ENCODE measurements around the gene MAGEC3. TPM values are rescaled to one million over a fixed set of nuclear protein-coding genes. Genes with fewer than 3 reads are reported as not detected.

MAGEC3 gene
- total RNA-seq, 1 donor from 2014 or later: not detected

DNA sequence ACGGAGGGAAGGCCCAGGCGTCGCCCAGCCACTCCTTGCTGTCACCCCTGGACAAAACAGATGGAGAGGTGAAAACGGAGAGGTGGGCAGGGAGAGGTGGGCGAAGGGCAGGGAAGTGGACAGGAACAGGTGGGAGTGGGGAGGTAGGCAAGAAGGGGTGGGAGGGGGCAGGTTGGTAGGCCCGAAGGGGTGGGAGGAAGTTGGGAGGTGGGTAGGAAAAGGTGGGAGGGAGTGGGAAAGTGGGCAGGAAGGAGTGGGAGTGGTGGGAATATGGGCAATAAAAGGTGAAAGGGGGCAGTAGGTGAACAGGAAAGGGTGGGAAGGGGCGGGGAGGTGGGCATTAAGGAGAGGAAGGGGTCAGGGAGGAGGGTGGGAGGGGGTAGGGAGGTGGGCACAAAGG, 56.6 kb downstream of the MAGEC3 start:
- no peaks in the 10 kb centered on the region for H3K36me3 Mint-ChIP-seq (ENCODE audit: low read depth, unreplicated experiment)
- H3K27ac Mint-ChIP-seq (ENCODE audit: unreplicated experiment): no peak overlapping the region
- no peak overlapping the region for H3K4me3 Mint-ChIP-seq (ENCODE audit: unreplicated experiment)
- H3K4me2 ChIP-seq (ENCODE audit: low read length): no peak overlapping the region
- no peaks in the 10 kb centered on the region for H3K4me1 ChIP-seq (ENCODE audit: insufficient read depth, low read length)
- H3K9me3 ChIP-seq (ENCODE audit: insufficient read depth, low read depth, low read length): no peaks in the 10 kb centered on the region
- no peak overlapping the region for H3K9ac ChIP-seq (ENCODE audit: low read length)
- H3K36me3 ChIP-seq (ENCODE audit: insufficient read depth, low read length): no peaks in the 10 kb centered on the region
- no peak overlapping the region for H2AFZ ChIP-seq (ENCODE audit: low read depth, low read length)
- DNase-seq (ENCODE audit: low read depth) (no peak), FAIRE-seq (no peak)
- no peaks in the 10 kb centered on the region for H3K27me3 Mint-ChIP-seq (ENCODE audit: low read depth, unreplicated experiment)
- H3K9me3 Mint-ChIP-seq (ENCODE audit: unreplicated experiment): no peaks in the 10 kb centered on the region
- H3K4me3 ChIP-seq (ENCODE audit: insufficient read depth, low read depth, low read length): no peak overlapping the region
- no peaks in the 10 kb centered on the region for H4K20me1 ChIP-seq (ENCODE audit: insufficient read depth, low read length)
- H3K27me3 ChIP-seq (ENCODE audit: insufficient read depth, low read length): no peaks in the 10 kb centered on the region
- no peaks in the 10 kb centered on the region for H3K79me2 ChIP-seq (ENCODE audit: insufficient read depth, low read length)
- TF ChIP-seq, protein P1, sequence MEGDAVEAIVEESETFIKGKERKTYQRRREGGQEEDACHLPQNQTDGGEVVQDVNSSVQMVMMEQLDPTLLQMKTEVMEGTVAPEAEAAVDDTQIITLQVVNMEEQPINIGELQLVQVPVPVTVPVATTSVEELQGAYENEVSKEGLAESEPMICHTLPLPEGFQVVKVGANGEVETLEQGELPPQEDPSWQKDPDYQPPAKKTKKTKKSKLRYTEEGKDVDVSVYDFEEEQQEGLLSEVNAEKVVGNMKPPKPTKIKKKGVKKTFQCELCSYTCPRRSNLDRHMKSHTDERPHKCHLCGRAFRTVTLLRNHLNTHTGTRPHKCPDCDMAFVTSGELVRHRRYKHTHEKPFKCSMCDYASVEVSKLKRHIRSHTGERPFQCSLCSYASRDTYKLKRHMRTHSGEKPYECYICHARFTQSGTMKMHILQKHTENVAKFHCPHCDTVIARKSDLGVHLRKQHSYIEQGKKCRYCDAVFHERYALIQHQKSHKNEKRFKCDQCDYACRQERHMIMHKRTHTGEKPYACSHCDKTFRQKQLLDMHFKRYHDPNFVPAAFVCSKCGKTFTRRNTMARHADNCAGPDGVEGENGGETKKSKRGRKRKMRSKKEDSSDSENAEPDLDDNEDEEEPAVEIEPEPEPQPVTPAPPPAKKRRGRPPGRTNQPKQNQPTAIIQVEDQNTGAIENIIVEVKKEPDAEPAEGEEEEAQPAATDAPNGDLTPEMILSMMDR (IDR thresholded peaks at IDR 0.05; ENCODE audit: insufficient read depth, low read depth, low read length): no peak
- TF ChIP-seq EZH2 (IDR thresholded peaks at IDR 0.05; ENCODE audit: insufficient read depth, low read length): no peak
- H3K27ac ChIP-seq (ENCODE audit: low read depth, low read length): no peak overlapping the region
- no peaks in the 10 kb centered on the region for H3K4me1 Mint-ChIP-seq (ENCODE audit: low read depth, unreplicated experiment)

DNA sequence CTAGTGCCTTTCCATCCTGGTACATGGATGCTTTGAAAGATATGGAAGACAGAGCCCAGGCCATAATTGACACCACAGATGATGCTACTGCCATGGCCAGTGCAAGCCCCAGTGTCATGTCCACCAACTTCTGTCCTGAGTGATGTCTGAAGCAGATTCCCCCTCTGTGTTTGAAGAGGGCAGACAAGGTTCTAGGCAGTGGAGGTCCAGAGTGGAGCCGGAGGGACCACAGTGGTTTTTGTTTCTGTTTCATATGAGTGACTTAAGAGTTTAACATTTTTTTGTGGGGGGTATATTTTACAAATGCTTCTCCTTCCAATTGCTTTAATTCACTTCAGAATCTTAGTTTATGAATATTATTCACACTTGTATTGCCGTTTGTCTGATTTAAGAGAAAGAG, 59.6 kb downstream of the MAGEC3 start:
- Mint-ChIP-seq H3K4me3 (ENCODE audit: unreplicated experiment) (no peak overlapping the region), H3K9me3 (ENCODE audit: unreplicated experiment) (no peaks in the 10 kb centered on the region)

DNA sequence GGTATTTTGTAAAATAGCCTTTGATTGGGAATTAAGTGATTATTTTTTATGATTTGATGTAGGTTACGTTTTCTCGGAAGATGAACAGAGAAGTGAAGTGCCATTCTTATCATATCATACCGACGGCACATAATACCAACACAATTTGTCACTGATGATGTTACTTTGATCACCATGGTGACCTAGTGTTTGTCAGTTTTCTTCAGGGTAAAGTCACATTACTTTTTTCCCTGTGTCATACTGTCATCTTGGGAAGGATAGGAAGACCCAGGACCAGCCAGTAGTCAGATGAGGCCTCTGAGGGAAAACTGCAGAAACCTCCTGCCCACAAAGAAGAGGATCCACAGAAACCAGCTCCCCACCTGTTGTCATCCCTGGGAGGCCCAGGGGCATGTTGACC, 64.2 kb downstream of the MAGEC3 start:
- H3K36me3 Mint-ChIP-seq (ENCODE audit: low read depth, unreplicated experiment): no peaks in the 10 kb centered on the region
- Histone ChIP-seq H3K9me3 (ENCODE audit: insufficient read depth, low read depth, low read length) (no peaks in the 10 kb centered on the region), H3K4me3 (ENCODE audit: insufficient read depth, low read depth, low read length) (no peak overlapping the region), H3K4me2 (ENCODE audit: low read length) (no peak overlapping the region), H3K79me2 (ENCODE audit: insufficient read depth, low read length) (no peaks in the 10 kb centered on the region), H3K9ac (ENCODE audit: low read length) (no peak overlapping the region), H3K27me3 (ENCODE audit: insufficient read depth, low read length) (no peaks in the 10 kb centered on the region), H4K20me1 (ENCODE audit: insufficient read depth, low read length) (no peaks in the 10 kb centered on the region), H2AFZ (ENCODE audit: low read depth, low read length) (no peak overlapping the region), H3K27ac (ENCODE audit: low read depth, low read length) (no peak overlapping the region), H3K4me1 (ENCODE audit: insufficient read depth, low read length) (no peaks in the 10 kb centered on the region), H3K36me3 (ENCODE audit: insufficient read depth, low read length) (no peaks in the 10 kb centered on the region)
- peaks cover 9% of the 10 kb centered on the region for H3K9me3 Mint-ChIP-seq (ENCODE audit: unreplicated experiment)
- no peak overlapping the region for H3K27ac Mint-ChIP-seq (ENCODE audit: unreplicated experiment)
- TF ChIP-seq, protein P1 (IDR thresholded peaks at IDR 0.05; ENCODE audit: insufficient read depth, low read depth, low read length): no peak
- TF ChIP-seq EZH2 (IDR thresholded peaks at IDR 0.05; ENCODE audit: insufficient read depth, low read length): no peak
- DNase-seq (ENCODE audit: low read depth): no peak
- peaks cover 14% of the 10 kb centered on the region for H3K27me3 Mint-ChIP-seq (ENCODE audit: low read depth, unreplicated experiment)
- H3K4me1 Mint-ChIP-seq (ENCODE audit: low read depth, unreplicated experiment): no peaks in the 10 kb centered on the region
- no peak overlapping the region for H3K4me3 Mint-ChIP-seq (ENCODE audit: unreplicated experiment)
- peak; percentile 76 for FAIRE-seq

More for the DNA sequence above, 59.6 kb downstream of the MAGEC3 start:
- no peak for FAIRE-seq
- Mint-ChIP-seq H3K27me3 (ENCODE audit: low read depth, unreplicated experiment) (no peaks in the 10 kb centered on the region), H3K36me3 (ENCODE audit: low read depth, unreplicated experiment) (no peaks in the 10 kb centered on the region), H3K4me1 (ENCODE audit: low read depth, unreplicated experiment) (no peaks in the 10 kb centered on the region), H3K27ac (ENCODE audit: unreplicated experiment) (no peak overlapping the region)
- TF ChIP-seq, protein P1 (IDR thresholded peaks at IDR 0.05; ENCODE audit: insufficient read depth, low read depth, low read length): no peak
- no peak for TF ChIP-seq EZH2 (IDR thresholded peaks at IDR 0.05; ENCODE audit: insufficient read depth, low read length)
- H3K36me3 ChIP-seq (ENCODE audit: insufficient read depth, low read length): no peaks in the 10 kb centered on the region
- H3K4me2 ChIP-seq (ENCODE audit: low read length): no peak overlapping the region
- H3K27ac ChIP-seq (ENCODE audit: low read depth, low read length): no peak overlapping the region
- H3K4me1 ChIP-seq (ENCODE audit: insufficient read depth, low read length): no peaks in the 10 kb centered on the region
- H3K9ac ChIP-seq (ENCODE audit: low read length): no peak overlapping the region
- H3K4me3 ChIP-seq (ENCODE audit: insufficient read depth, low read depth, low read length): no peak overlapping the region
- DNase-seq (ENCODE audit: low read depth): no peak
- no peak overlapping the region for H2AFZ ChIP-seq (ENCODE audit: low read depth, low read length)
- no peaks in the 10 kb centered on the region for H3K9me3 ChIP-seq (ENCODE audit: insufficient read depth, low read depth, low read length)
- no peaks in the 10 kb centered on the region for H3K27me3 ChIP-seq (ENCODE audit: insufficient read depth, low read length)
- H4K20me1 ChIP-seq (ENCODE audit: insufficient read depth, low read length): no peaks in the 10 kb centered on the region
- H3K79me2 ChIP-seq (ENCODE audit: insufficient read depth, low read length): no peaks in the 10 kb centered on the region

All from astrocyte (in vitro differentiated cells and primary cell).